Sciatic nerve (tissue), 2 donors: ENCODE measurements around the gene ACTG2. TPM values are rescaled to one million over a fixed set of nuclear protein-coding genes. Genes with fewer than 3 reads are reported as not detected.

Experiments
- ATAC-seq: fragments of 200-7000 bp; cut with Tn5 transposase; one replicate; pipeline ENCODE4 v1.9.1; 2020; ENCODE audit warnings: mild to moderate bottlenecking, moderate library complexity
- DNase-seq: peaks from one replicate; pipeline ENCODE4 v3.0.0-alpha.2; 2020; ENCODE audit warnings: low spot score
- intact Hi-C: fragments of 100-400 bp; cut with DNase I; formaldehyde crosslinking; loops from one replicate; pipeline ENCODE4 v1.14.2; 2022
- total RNA-seq: library from RNA; stranded (reverse); fragmentation: NEBNext Ultra II Directional; extraction: Animal tissue kit (Norgen Biotek cat#: 25700); gene quantifications from one replicate; pipeline ENCODE4 v1.2.1, GENCODE V29; 2021
- donor health status: DM: no; HTN: no; CAD: no.
- donor health status: DM: no; HTN: no; CAD: no.

The ACTG2 gene
- total RNA-seq, 1 donor from 2014 or later = 4.4 TPM

DNA sequence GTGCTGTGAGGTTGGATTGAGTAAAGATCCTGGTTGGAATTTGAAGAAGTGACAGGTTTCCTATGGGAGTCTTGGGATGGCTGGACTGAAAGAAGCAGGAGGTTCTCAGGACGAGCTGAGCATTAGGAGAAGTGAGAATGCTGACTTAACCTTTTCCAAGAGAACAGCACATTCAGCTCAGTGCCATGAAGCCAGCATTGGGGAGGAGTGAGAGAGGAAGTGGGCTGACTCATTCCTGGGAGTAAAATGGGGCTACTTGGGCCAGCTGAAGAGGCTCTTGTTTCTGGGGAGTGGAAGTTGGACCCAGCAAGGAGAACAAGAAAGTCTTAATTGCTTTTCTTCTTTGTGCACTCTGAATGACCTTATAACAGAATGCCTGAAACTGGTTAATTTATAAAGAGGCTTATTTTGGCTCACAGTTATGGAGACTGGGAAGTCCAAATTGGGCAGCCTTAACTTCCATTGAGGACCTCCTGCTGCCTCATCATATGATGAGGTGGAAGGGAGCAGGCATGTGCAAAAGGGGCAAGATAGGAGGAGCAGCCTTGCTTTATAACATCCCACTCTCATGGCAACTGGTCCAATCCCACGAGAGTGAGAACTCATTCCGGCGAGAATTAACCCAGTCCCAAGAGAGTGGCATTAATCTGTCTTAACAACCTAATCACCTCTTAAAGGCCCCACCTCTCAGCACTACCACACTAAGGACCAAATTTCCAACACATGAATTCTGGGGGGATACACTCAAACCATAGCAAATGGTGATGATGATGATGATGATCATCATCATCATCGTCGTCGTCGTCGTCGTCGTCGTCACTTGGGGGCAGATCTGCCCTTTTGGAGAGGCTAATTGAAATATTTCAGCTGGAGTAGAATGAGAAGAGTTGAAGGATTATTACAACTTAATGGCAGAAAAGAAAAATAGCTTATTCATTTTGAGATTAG lies 60.0 kb downstream of the ACTG2 start:
- DNase-seq (no peak), ATAC-seq (peak; percentile 86)
- intact Hi-C loops = no loop called here

DNA sequence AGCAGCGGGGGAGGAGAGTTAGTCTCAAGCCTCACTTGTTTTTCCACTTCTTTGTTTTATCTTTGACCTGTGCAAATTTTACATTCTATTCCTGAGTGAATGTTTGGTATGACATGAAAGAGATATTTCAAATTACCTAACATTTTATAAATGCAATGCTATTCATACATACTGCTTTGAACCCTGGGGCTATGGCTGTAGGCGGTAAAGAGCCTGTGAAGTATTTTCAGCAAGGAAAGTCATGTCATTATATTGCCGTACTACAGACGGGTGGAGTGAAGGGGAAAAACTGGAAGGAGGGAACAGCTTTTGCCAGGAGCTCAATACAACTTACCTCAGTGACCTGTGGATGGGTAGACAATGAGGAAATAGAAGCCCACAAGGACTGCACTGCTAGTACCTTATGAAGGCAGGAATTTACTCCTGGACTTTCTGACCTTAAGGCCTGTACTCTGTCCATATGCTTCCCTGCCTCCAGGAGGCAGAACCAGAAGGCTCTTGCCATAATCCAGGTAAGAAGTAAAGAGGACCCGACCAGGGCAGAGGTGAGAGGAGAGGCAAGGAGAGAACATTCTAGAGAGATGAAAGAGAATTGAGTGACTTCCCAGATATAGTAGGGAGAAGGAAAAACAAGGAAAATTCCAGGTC lies 63.5 kb downstream of the ACTG2 start:
- no peak for ATAC-seq
- intact Hi-C loops = no loop called here
- DNase-seq = no peak

DNA sequence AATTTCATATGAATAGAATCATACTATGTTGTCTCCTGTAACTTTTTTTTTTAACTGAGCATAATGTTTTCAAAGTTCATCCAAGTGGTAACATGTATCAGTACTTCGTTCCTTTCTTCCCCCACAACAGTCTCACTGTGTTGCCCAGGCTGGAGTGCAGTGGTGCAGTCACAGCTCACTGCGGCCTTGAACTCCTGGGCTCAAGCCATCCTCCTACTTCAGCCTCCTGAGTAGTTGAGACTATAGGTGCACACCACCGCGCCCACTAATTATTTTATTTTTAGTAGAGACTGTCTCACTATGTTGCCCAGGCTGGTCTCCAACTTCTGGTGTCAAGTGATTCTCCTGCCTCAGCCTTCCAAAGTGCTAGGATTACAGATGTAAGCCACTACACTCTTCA lies 68.5 kb downstream of the ACTG2 start:
- DNase-seq = no peak
- intact Hi-C loops = no loop called here
- ATAC-seq = no peak

DNA sequence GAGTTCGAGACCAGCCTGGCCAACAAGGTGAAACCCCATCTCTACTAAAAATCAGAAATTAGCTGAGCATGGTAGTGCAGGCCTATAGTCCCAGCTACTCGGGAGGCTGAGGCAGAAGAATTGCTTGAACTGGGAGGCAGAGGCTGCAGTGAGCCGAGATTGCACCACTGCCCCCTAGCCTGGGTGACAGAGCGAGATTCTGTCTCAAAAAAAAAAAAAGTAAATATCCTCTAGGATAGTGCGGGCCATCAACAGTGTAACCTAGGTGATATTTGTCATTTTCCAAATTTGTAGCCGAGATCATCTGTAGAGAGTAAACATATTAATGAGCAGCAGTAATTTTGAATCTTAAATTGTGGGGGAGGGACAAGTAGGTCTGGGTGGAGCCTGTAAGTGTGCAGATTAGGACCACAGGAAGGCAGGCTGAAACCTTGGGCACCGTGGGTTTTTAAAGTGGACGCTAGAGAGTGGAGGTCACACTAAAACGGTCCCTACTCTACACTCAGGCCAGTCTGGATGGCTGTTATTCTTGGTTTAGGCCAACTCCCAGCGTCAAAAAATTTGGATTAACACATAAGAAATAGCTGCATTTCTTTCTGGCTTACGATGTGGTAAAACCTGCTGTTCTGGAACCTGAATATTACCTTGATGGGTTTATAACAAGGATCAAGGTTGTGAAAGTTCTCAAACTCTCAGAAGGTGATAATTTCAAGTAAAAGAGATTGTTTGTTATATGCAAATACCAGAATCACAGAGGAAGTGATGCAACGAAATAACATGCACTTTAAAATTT lies 69.2 kb downstream of the ACTG2 start:
- DNase-seq (no peak), ATAC-seq (no peak)
- intact Hi-C loops = no loop called here

DNA sequence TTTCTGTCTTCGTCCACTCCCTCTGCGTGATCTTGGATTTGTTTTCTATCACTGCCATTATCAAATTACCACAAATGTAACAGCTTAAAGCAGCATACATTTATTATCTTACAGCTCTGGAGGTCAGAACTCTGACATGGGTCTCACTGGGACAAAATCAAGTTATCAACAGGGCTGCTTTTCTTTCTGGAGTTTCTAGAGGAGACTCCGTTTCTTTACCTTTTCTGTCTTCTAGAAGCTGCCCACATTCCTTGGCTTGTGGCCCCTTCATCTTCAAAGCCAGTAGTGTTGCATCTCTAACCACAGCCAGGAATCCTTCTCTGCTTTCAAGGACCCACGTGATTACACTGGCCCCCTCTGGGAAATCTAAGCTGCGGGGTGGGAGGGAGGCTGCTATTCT lies 70.0 kb downstream of the ACTG2 start:
- intact Hi-C loops = no loop called here
- DNase-seq = no peak
- ATAC-seq = no peak

DNA sequence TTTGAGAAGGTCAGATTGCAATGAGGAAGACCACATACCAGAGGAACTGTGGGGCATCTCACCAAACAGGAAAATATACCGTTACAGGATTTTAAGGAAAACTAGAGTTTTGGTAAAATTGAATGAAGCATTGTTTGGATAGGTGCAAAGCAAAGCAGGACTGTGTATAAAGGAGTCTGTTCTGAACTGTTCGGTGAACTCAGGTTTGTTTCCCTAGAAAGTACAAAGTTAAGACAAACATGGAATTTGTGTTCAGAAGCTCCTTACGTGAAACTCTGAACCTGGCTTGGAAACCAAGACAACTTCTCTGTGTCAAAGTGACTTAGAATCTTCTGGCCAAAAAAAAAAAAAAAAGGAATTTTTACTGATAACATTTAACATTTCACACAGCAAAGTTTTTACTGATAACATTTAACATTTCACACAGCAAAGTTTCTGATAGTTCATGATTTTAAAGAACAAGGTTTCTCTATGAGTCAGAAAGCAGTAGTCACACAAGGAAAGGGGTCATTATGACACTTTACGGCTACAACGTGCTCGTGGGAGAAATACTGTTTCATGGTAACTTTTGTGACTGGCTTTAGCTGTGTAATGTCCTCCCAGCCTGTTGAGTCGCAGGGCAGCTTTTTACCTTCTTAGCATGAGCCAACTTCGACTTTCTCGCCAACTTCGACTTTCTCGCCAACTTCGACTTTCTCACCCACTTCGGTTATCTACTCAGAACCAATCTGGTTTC lies 70.7 kb downstream of the ACTG2 start:
- intact Hi-C loops = no loop called here
- no peak for DNase-seq

DNA sequence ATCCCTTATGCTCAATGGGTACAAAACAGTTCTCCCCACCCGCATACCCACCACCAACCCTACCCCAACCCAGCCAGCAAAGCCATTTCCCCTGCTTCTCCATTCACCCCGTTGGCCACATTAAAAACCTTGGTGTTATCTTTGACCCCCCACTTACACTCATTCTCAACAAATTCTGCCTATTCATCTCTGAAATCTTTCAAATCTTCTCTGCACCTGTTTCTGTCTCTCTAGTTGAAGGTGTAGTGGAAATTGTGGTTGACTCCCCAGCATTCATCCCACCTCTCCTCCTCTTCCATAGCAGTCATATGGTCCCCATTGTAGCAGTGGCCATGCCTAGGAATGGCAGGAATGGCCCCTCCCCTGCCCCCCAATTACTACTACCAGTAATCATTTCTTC lies 71.4 kb downstream of the ACTG2 start:
- no peak for DNase-seq
- no peak for ATAC-seq
- intact Hi-C loops = no loop called here

More for the DNA sequence above, 70.7 kb downstream of the ACTG2 start:
- no peak for ATAC-seq

DNA sequence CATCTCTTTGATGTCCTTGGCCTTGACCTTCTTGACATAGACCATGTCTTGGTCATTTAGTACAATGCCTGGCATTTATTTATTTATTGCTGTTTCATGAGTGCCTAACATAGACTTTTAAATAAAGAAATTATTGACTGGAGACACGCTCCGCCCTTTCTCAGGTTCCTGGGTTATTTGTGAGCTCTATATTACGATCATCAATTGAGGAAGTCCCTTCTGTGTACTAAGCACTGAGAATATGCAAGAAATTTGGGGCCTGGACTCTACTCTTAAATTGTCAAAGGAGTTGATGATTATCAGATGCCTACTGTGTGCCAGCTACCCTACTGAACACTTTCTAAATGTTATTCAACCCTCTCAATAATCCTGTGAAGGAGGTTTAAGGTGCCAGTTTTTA lies 72.2 kb downstream of the ACTG2 start:
- intact Hi-C loops = no loop called here
- ATAC-seq (no peak), DNase-seq (no peak)

DNA sequence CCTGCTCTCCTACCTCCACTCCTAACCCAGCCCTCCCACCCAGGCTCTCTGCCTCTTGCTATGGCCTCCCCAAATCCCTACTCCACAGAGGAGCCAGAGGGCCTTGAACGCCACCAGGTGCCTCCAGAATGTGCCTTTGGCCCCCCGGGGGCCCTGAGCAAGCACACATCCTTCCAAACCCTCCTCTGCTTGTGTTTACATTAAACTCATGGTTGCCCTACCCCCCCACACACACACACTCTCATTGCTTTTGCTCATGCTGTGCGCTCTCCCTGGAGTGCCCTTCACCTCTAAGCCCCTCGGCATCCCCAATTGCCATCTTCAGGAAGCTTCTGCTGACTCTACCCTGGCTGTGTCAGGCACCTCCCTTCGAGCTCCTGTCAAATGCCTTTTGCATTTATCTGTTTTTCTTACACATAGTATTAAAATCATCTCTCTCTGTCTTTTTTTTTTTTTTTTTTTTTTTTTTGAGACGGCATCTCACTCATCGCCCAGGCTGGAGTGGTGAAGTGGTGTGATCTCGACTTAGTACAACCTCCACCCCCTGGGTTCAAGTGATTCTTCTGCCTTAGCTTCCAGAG lies 75.6 kb downstream of the ACTG2 start:
- DNase-seq = no peak
- ATAC-seq = no peak
- intact Hi-C loops = no loop called here

DNA sequence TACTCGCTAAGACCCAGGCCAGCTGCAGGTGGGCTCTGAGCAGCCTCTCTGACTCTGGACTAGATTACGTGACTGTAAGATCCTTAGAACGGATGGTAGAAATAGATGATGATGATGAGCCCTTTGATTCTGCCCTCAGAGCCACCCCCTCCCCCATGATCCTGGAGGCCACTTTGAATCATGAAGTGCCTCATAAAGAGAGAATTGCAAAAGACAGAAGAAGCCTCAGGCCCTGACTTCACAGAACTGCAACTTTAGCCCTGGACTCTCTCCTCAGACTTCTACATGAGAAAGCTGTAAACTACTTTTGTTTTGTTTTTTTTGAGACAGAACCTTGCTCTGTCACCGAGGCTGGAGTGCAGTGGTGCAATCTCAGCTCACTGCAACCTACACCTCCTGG lies 76.5 kb downstream of the ACTG2 start:
- no peak for ATAC-seq
- no peak for DNase-seq
- intact Hi-C loops = no loop called here

Other genes starting within 250 kb of the ACTG2 start
- gene TPRKB, start 155.7 kb upstream of the ACTG2 start, total RNA-seq = 16.1 TPM
- gene DUSP11, start 112.9 kb upstream of the ACTG2 start, total RNA-seq = 23.1 TPM
- gene C2orf78, start 108.8 kb upstream of the ACTG2 start, total RNA-seq = not detected
- gene STAMBP, start 64.0 kb upstream of the ACTG2 start, total RNA-seq = 41.5 TPM
- 38.8 TPM for gene DGUOK, start 33.9 kb downstream of the ACTG2 start, total RNA-seq
- gene TET3, start 91.9 kb downstream of the ACTG2 start, total RNA-seq = 12.1 TPM